Measurements from ENCODE around the gene AGRP.

GRCh38 chr16:67457611-67458010 lies 25.7 kb downstream of the AGRP start:
- TF ChIP-seq CTCF (IDR thresholded peaks at IDR 0.05; ENCODE audit: borderline replicate concordance, extremely low read depth, low read length, poor library complexity, severe bottlenecking), result no peak
- no peak for TF ChIP-seq EZH2 (IDR thresholded peaks at IDR 0.05; ENCODE audit: borderline replicate concordance, low read depth, low read length, severe bottlenecking)
